VCaP (cell line): ENCODE data around the gene MXD1.

ENCODE experiments used
- H3K27ac ChIP-seq: fragments of 450-650 bp; 2 replicates; pipeline ENCODE4 v1.5.1; 2017
- TF ChIP-seq, protein P1 (sequence below): fragments of 450-650 bp; conservative IDR thresholded peaks from 2 replicates; pipeline ENCODE4 v1.5.1; 2017; ENCODE audit warnings: mild to moderate bottlenecking, moderate library complexity

MXD1 gene

DNA sequence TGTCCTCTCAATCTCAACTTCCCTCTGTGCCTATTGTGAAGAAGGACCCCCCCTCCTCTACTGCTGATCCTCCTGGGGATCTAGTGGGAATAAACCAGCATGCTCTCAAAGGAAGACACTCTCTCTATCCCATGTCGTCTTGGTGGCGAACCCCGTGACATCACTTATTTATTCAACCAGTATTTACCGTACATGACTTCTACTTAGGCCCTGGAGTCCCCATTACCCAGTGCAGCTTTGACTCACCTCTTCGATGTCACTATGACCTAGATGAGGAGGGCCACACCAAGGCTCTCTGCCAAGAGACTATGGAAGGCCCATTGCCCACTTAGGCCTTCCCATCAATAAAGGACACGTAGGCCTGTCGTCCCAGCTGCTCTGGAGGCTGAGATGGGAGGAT, 29.8 kb downstream of the MXD1 start:
- TF ChIP-seq, protein P1, sequence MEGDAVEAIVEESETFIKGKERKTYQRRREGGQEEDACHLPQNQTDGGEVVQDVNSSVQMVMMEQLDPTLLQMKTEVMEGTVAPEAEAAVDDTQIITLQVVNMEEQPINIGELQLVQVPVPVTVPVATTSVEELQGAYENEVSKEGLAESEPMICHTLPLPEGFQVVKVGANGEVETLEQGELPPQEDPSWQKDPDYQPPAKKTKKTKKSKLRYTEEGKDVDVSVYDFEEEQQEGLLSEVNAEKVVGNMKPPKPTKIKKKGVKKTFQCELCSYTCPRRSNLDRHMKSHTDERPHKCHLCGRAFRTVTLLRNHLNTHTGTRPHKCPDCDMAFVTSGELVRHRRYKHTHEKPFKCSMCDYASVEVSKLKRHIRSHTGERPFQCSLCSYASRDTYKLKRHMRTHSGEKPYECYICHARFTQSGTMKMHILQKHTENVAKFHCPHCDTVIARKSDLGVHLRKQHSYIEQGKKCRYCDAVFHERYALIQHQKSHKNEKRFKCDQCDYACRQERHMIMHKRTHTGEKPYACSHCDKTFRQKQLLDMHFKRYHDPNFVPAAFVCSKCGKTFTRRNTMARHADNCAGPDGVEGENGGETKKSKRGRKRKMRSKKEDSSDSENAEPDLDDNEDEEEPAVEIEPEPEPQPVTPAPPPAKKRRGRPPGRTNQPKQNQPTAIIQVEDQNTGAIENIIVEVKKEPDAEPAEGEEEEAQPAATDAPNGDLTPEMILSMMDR: no peak
- H3K27ac ChIP-seq: no peak overlapping the region

DNA sequence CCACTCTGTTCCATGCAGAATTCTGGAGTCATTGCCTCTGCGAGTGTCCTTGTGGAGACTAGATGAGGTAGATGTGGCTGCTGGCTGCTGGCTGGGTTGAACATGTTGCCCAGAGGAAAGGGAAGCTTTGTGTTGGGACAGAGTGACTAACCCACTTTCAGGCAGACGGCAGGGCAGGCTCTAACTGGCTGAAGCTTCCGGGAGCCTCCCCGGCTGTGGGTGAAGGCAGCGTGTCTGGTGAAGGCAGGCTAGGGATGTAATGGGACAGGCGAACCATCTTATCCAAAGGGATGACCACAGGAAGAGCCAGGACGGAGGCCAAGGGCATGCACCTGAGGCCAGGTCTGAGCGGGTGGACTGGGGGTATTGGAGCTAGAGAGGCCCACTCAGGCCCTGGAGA, 30.5 kb downstream of the MXD1 start:
- TF ChIP-seq, protein P1: no peak
- H3K27ac ChIP-seq: no peak overlapping the region

DNA sequence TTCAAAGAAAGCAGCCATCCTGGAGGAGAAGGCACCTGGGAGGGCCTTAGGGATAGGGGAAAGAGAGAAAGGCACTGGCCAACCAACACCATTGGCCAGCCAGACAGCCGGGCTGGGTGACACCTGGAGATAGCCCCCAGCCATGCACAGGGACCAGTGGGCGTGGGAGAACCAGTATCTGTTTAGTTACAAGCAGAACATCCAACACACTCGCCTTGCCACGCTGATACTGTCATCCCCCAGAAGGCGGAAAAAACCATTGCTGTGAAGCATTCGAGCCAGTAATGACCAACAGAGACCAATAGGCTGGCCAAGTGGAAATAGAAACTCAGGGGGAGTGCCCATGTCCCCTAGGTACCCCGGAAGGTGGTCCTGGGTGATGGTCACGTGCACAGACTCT, 31.0 kb downstream of the MXD1 start:
- TF ChIP-seq, protein P1: no peak
- no peak overlapping the region for H3K27ac ChIP-seq

DNA sequence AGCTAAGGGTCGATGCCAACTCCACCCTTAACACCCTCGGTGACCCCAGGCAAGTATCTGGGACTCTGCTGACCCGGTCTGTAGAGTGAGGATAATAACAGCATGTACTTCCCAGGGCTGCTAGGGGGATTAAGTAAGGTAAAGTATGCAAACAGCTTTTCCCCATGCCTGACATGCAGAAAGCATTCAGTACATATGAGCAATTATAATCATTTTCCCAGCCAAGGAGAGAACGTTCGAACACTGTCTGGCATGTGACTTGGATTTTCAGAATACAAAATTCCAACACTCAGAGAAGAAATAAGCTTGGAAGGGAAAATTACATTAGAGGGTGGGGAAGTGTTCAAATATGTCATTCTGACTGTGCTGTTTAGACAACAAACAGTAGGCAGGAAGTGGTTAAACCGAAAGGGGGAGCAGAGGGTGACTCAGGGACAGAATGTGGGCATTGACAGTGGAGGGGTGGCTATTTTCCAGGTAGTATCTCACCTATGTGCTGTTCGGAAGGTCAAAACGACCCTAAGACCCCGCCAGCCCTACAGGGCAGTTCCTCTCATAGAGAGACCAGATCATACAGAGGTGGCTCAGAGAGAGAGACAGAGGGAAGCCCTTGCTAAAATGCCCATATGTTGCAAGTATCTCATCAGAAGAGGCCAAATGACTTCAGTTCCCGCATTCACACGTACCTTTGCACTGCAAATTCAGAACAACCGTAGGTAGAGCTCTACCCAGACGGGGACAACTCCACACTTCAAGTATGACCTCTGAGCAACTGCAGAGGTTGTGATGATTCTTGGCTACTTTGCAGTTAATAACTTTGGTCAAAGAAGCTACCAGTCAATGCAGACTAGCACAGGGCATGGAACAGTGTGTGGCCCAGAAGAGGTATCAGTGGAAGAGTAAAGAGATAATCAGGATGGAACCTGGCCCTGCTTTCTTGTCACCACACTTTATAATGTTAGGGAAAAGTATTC, 31.7 kb downstream of the MXD1 start:
- TF ChIP-seq, protein P1: no peak
- no peak overlapping the region for H3K27ac ChIP-seq

DNA sequence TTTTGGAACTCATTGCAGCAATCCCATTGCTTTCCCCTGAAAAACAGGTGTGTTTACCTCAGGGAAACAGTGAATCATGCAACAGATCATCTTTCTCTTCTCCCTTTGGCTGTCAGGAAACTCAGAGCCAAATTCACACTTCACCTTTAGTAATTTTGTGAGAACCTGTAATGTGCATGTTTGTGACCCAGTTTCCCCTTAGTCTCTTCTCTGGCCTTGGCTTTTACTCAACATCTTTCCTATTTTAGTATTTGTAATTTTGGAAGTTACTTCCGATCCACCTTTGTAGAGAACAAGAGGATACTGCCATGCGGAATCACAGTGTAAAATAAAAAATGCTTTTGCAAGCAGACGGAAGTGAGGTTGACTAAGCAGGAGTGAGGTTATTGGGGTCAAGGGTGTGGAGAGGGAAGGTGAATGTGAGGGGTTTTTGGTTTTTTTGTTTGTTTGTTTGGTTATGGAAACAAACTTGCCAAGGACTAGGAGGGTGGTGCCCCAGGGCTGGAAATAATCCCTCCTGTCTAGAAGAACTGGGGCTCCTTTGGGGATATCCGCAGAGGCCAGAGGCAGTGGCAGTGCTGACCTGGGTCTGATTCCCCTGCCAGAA, 32.5 kb downstream of the MXD1 start:
- H3K27ac ChIP-seq: no peak overlapping the region
- TF ChIP-seq, protein P1: no peak

DNA sequence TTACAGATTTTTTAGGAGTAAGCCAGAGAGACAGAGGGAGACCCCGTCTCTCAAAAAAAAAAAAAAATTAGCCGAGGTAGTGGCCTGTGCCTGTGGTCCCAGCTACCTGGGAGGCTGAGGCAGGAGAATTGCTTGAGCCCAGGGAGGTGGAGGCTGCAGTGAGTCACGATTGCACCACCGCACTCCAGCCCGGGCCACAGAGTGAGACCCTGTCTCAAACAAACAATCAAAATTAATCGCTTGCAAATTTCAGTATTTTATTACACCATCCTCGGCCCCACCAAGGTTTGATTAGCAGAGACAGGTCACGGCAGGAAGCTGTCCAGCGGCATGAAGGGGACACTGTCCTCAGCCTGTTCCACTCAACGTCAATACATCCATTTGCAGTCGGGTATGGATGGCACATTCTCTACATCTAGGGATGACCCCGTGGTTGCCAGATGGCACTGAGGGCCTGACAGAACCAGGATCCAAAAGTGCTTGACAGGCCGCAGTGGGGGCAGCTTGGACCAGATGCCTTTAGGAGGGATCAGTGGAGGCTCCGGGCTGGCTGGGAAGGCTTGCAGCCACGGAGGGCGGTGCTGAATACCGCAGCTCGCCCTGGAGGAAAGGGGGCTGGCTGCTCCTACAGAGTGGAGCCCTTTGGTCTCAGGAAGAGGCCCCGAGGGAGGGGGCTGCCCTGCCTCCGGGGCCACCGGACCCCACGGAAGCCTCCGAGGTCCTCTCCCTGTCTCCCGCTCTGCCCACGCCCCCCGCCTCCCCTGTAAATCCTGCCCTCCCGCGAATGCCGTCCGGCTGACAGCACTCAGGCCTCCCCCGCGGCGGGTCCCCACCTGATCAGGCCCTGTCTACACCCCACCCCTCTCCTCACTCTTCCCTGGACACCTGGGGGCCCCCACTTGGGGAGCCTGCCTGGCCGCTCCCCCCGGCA, 33.4 kb downstream of the MXD1 start:
- TF ChIP-seq, protein P1: no peak
- H3K27ac ChIP-seq: no peak overlapping the region
